GM21529 (cell line): Measurements from ENCODE around the gene SDK2.
"Not testable (repeated sequence)": the region's sequence is repeated elsewhere in the genome, so short reads cannot be mapped to it uniquely, and the experiment has no call there.

Source experiments
- ATAC-seq: cut with Tn5 transposase; IDR thresholded peaks from one replicate; pipeline ENCODE4 v1.9.1; 2021; ENCODE audit not compliant: unreplicated experiment

The SDK2 gene

DNA sequence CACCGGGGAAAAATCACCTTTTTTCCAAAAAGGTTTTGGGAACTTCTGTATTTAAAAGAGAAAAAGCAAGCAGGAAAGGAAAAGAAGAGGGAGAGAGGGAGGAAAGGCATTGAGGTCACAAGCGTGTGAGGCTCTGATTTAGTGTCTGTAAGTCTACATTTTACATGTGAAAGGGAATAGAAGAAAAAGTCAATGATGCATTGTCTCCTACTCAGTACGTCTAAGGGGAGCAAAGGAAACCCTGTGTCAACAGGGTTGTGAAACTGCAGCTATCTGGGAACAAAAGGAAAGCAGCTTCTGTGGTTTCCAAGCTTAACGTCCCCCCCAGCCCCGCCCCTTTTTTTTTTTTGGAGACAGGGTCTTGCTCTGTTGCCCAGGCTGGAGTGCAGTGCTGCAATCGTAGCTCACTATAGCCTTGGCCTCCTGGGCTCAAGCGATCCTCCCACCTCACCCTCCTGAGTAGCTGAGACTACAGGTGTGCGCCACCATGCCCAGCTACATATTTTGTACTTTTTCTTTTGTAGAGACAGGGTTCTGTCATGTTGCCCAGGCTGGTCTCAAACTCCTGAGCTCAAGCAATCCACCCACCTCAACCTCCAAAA lies 330.6 kb downstream of the SDK2 start:
- no peak for ATAC-seq

DNA sequence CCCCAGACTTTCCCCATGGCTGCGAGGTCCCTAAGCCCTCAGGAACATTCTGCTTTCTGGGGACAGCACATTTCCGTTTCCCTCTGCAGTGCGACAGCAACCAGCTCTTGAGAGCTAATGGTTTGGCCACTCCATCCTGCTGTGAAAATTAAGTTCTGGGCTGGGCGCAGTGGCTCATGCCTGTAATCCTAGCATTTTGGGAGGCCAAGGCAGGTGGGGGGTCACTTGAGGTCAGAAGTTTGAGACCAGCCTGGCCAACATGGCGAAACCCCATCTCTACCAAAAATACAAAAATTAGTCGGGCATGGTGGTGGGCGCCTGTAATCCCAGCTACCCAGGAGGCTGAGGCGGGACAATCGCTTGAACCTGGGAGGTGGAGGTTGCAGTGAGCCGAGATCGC lies 331.4 kb downstream of the SDK2 start:
- ATAC-seq, result not testable (repeated sequence)

DNA sequence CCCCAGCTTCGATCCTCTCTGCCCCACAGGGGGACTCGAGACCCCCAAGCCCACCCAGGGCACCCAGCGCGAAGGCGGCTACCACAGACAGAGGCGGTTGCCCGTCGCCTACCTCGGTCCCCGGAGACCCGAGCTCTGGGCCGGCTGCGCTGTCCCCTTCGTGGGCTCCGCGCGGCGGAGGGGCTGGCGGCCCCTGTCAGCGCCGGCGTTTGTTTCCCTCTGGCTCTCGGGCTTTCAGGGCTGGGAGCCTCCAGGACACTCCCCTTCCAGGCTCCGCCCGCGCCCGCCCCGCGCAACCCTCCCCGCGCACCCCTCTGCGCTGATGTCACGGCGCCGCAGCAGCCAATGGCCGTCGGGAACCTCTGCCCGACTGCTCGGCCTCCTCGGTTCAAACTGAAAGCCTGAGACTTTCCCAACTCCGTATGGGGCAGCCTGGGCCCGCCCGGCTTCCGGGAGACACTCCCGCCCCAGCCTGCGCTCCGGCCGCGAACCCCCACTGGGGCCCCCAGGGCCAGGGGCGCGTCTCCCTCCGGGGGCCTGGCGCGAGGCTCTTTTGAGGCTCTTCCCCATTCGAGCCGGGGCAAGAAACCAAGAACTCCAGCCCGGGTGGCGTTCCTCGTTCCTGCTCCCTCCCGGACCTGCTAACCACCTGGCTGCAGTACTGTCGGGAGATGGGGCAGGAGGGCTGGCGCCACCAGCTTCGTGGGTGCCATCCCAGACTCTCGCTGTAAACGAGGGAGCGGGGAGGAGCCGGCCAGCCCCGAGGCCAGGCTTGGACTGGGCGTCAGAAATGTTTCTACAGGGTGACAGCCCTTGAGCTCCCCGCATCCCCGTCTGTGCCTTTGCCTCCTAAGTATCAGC lies 332.2 kb downstream of the SDK2 start, which contains the start of gene CDC42EP4:
Gene CDC42EP4, minus strand, starts transcription at position 221 of the 861 bp plus-strand sequence. CDS start 25,501 bp downstream, outside the sequence.
- peak; percentile 86 for ATAC-seq

DNA sequence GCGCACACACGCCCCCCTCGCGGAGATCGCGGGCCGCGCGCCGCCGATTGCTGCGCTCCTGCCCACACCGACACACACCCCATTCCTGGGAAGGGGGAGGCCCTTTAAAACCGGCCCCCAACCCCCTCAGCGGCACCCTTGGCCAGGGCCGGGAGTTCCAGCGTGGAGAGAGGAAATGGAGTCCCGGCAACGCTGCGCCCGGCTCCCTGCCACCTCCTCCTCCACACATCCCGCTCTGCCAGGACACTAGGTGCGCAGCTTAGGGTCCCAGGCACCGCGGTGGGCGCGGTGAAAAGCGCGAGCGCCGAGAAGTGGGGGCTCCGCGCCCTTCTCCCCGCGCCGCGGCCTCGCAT lies 332.8 kb downstream of the SDK2 start:
- ATAC-seq, result peak; percentile 14

DNA sequence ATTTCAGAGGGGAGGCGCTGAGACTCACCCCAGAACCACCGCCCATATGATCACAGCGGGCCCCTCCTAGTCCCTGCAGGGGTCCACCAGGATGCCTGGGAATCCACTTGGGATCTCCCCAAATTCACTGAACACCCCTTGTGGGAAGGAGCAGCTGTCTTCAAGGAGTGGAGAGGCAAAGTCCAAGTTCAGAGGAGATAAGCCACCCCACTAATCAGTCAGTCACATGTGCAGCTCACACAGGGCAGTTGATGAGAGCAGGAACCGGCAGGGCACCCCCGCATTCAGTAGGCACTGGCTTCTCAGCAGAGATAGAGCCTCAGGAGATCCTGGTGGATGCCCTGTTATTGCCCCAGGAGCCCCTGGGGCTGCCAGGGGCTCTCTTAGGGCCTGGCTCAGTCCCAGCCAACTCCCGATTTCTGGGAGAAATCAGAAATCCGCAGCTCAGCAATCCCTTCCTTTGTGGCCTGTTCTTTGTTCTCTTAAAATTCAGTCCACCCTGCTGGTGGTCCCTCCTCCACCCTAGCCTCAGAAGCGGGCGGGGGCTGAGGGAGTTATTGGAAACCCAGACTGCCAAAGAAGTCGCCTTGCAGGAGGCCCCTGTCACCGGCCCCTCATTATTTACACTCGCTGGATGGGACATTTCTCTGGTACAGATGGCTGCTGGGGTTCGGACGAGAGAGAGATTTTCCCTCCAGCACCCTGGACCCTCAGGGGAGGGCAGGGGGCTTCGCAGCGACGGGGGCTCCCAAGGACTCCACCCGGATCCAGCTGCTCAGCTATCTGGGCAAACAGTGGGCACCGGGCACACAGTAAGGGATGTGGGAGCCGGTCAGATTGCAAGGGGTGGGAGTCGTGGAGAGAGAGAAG lies 334.3 kb downstream of the SDK2 start:
- no peak for ATAC-seq

DNA sequence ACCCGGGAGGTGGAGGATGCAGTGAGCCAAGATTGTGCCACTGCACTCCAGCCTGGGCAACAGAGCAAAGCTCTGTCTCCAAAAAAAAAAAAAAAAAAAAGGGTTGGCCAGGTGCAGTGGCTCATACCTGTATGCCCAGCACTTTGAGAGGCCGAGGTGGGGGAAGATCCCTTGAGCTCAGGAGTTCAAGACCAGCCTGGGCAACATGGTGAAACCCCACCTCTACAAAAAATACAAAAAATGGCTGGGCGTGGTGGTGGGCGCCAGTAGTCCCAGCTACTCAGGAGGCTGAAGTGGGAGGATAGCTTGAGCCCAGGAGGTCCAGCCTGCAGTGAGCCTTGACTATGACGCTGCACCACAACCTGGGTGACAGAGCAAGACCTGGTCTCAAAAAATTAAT lies 335.3 kb downstream of the SDK2 start:
- not testable (repeated sequence) for ATAC-seq

DNA sequence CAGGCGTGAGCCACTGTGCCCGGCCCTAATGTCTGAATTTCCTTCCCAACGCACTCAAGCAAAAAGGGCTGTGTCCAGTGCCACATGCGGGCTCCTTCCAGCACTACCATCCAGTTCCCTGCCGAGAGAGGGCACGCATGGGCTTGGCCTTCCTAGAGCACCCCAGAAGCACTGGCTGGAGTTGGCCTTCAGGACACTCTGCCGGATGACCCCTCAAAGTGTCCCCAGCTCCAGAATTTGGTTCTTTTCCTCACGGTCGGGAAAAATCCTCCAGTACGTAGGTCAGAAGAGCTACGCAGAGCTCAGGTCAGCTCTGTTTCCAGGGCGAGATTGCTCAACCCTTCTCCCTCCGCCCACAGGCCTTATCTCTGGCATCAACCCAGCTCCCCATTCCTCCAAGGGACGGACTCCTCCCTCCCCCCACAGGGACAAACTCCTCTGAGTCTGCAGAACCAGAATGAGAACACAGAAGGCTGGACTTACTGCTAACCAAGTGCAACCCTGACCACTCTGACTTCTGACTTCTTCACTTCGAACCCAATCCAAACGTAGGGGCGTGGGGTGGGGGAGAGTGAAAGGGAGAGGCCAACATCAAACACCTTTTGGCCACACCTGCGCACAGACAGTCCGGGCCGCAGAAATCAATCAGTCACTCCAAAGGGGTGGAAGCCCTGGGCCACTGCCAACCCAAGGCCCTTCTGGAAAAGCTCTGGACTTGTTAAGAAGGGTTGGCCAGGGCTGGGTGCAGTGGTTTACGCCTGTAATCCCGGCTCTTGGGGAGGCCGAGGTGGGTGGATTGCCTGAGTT lies 336.0 kb downstream of the SDK2 start:
- ATAC-seq, result no peak

DNA sequence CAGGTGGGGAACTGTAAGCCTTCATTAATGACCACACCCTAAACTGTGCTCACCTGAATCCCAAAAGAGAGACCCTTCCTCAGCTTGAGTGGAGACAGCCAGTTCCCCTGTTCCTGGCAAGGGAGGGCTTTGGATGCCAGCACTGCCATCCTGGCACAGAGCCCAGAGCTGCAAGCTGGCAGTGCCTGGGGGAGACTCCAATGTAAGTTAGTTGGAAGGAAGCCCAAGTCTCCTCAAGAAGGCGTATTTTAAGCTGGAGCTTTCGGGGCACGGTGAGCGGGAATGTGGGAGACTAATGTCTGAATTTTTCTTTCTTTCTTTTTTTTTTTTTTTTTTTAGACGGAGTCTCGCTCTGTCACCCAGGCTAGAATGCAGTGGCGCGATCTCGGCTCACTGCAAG lies 337.1 kb downstream of the SDK2 start:
- no peak for ATAC-seq

DNA sequence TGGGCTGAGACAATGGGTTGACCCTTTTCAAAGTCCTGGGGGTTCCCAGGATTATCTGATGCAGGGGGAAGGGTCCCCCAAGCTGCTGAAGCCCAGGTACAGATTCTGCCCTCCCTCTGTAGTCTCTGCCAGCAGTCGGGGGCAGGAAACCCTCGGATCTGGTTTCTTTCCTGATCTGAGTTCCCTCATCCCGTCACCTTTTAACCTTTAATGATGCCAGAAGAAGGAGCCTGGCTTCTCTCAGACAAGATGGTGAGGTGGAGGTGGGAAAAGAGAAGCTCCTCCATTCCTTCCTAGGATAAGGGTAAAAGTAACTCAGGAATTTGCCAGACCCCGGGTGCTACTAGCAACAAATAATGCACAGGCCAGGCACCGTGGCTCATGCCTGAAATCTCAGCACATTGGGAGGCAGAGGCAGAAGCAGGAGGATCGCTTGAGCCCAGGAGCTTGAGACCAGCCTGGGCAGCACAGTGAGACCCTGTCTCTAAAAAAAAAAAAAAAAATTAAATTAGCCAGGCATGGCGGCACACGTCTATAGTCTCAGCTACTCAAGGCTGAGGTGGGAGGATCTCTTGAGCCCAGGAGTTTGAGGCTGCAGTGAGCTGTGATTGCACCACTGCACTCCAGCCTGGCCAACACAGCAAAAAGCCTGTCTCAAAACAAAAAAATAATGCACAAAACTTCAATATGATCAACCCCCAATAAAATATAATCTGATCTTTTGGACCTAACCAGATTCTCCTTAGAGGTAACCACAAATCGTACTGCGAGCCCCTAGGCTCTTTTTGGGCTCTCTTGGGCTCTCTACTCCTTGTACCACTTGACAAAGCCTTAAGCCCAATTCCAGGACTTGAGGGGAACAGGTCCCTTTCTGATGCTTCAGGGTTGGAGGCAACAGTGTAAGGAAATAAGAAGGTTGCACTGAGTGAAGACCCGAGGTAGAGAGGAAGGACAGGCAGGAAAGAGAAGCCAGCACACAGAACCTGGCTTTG lies 338.1 kb downstream of the SDK2 start:
- ATAC-seq, result no peak

DNA sequence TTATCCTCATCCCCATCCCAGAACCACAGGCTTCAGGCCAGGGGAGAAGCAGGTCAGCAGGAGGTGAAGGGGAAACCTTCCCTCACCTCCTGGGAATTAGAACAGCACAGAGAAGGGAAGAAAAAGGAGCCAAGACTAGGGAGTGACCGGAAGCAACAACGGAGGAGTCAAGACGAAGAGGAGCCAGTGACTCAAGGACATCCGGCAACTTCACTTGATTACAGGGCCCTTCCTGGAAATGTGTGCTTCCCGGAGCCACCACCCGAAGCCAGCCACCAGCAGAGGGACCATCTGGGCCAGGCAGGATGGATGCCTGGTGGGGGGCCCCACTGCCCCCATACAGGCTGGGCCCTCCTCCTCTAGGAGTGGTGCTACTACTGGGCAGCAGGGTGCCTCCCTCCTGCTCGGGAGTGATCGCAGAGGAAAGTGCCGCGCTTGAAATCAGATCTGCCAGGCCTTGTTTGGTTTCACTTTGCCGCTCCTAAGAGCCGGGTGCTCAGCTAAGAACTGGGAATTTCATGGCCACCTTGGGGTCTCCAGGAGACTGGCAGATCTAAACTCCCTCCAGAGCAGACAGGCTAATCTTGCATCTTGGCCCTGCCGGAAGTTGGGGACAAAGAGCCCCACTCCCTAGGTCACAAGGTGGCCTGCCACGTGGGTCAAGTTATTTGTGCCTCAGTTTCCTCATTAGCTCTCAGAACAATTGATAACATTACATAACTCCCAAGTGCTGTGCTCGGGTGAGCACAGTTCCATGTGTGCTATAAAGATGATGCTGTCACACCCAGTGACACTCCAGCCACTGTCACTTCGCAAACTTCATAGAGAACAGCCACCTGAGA lies 339.1 kb downstream of the SDK2 start:
- ATAC-seq, result no peak

DNA sequence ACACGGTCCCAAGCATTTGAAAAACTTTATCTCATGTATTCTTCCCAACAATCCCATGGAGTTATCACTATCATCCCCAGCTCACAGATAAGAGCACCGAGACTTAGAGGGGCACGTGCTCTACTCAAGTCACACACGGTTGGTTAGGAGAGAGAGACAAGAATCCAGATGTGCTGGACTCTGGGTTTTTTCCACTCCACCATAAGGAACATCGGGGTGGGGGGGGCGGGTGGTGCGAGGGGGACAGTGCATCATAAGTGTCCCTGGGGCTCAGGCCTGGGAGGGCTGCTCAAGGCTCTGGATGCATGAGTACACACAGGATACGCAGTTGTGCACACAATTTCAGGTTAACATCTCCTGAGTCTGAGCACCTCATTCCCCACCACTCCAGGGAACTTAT lies 339.8 kb downstream of the SDK2 start:
- no peak for ATAC-seq

DNA sequence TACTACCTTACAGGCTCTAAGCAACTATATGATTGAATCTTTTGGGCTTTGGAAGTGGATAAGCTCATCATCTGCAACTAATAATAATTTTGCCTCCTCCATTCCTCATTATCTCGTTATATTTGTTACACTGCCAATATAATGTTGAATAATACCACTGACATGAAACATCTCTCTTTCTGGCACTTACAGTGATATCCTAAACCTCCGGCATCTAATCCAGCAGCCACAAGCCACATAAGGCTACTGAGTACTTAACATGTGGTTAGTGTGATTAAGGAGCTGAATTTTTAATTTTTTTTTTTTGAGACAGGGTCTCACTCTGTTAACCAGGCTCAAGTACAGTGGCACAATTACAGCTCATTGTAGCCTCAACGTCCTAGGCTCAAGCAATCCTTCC lies 342.1 kb downstream of the SDK2 start:
- ATAC-seq, result no peak

DNA sequence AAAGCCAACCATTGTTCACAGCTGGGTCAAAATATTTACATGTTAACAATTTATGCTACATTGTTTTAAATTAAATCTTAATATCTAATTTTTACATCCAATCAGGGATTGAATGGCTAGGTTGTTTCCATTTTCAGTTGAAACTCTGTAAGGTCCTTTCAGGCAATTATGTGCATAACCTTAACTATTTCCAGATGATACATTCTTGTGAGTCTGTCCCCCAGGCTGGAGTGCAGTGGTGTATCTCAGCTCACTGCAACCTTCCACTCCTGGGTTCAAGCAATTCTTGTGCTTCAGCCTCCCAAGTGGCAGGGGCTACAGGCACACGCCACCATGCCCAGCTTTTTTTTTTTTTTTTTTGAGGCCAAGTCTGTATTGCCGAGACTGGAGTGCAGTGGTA lies 342.9 kb downstream of the SDK2 start:
- ATAC-seq, result no peak

DNA sequence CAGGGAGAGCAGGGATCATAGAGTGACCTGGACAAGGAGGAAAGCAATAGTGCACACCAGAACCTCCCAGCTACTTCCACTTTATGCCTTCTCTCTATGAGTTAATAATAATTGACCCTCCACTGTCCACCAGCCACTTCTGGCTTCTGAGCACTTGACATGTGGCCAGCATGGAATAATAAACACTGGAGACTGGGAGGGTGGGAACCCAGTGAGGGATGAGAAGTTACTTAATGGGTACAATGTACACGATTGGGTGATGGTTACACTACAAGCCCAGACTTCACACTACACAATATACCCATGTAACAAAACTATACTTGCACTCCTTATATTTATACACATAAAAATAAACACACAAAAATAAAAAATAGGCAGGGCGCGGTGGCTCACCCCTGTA lies 343.9 kb downstream of the SDK2 start:
- ATAC-seq, result no peak

DNA sequence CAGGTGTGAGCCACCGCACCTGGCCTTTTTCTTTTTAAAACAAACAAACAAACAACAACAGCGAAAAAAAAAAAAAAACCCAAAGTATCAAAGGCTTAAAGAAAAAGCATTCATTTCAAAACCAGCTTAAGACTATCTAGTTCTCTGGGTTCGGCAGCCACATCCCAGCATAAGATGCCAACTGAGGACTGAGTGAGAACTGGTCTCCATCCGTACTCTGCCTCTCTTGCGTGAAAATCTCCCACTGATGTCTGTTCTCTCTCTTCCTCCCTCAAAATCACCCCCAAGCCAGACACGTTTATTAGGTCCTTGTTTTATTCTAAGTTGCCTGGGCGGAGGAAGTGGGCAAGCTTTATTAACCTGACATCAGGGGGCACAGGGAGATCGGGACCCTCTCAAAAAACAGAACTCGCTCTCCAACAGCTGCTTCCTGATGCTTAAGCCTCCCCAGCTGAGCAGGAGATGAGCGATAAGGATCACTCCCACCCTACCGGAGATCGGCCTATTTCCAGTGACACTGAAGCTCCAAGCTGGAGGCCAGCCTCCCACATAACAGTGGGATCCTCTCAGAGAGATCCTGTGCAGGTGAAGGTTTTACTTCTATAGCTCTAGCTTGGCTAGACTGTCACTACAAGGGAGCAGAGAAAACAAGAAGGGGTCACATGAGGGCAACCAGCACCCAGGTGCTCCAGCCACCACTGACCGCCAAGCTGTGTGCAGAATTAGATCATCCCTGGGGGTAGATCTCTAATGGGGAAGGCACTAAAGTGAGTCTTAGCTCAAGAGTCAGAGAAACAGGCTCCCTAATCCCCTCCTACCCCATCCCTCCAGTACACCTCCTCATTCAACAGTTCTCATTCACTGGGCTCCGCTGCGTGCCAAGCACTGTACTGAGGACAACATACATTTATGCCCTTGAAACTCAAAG lies 346.0 kb downstream of the SDK2 start:
- ATAC-seq, result no peak

DNA sequence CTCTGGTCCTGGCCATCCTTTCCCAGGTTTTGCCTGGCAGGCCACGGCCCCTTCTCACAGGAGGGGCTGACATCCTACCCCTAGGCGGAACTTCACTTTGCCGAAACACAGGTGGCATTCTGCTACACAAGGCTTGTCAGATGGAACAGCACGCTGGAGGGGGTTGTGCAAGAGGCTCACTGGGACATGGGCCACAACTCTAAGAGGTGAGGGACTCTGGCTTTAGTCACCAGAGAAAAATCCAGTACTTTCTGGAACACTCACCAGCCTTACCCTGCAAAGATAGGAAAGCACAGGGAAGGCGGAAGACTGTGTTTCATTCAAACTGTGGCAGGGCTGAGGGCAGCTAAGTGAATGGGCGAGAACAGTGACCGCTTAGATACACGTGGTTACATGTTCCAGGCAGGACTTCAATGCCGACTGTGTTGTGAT lies 350.7 kb downstream of the SDK2 start:
- ATAC-seq, result no peak

DNA sequence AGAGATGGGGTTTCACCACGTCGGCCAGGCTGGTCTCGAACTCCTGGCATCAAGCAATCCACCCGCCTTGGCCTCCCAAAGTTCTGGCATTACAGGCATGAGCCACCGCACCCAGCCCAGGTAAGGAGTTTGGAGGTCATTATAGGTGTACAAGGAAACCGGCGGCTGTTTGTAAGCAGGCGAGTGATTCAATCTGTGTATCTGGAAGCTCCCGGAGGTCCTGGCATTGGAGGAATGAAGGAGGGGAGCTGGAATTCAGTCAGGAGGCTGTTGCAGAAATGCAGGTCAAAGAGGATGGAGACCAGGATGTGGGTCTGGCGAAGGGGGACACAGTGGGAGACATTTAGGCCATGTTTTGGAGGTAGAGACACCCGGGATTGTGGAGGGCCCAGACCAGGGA lies 351.2 kb downstream of the SDK2 start:
- no peak for ATAC-seq
